Tibial nerve (tissue), 4 donors: ENCODE measurements around the gene HCK. TPM values are rescaled to one million over a fixed set of nuclear protein-coding genes. Genes with fewer than 3 reads are reported as not detected.

Experiments
- DNase-seq, 2 donors: peaks; one replicate each; pipeline ENCODE4 v3.0.0-alpha.2; 2019; ENCODE audit warnings: low spot score in 2 of 2
- H3K27ac ChIP-seq, 4 donors: fragments of 200-600 bp; sonication (generic) in 3 of 4; one replicate each; pipeline ENCODE4 v1.5.1; 2017 to 2019; ENCODE audit warnings: mild to moderate bottlenecking in 1 of 4
- H3K27me3 ChIP-seq, 2 donors: fragments of 200-600 bp; sonication (generic) in 1 of 2; one replicate each; pipeline versions ENCODE4 v1.5.1 to v1.6.0; 2017 to 2019
- H3K36me3 ChIP-seq, 3 donors: fragments of 200-600 bp; sonication (generic); one replicate each; pipeline ENCODE4 v1.5.1; 2018 to 2019
- H3K4me1 ChIP-seq, 4 donors: fragments of 200-600 bp; sonication (generic) in 3 of 4; one replicate each; pipeline ENCODE4 v1.5.1; 2017 to 2019
- H3K4me3 ChIP-seq, 4 donors: fragments of 200-600 bp; sonication (generic) in 3 of 4; one replicate each; pipeline ENCODE4 v1.5.1; 2017 to 2019; ENCODE audit warnings: mild to moderate bottlenecking in 1 of 4, moderate library complexity in 1 of 4
- H3K9me3 ChIP-seq, 4 donors: fragments of 200-600 bp; sonication (generic) in 3 of 4; one replicate each; pipeline ENCODE4 v1.5.1; 2017 to 2019
- EP300 ChIP-seq, 2 donors: sonication (generic); formaldehyde crosslinking; IDR thresholded peaks; one replicate each; pipeline ENCODE4 v1.6.1; 2017; ENCODE audit warnings: antibody characterized with exemption in 2 of 2, mild to moderate bottlenecking in 1 of 2
- POLR2A ChIP-seq, 2 donors: fragments of 450-650 bp; IDR thresholded peaks; one replicate each; pipeline ENCODE4 v1.6.1; 2017; ENCODE audit warnings: antibody characterized with exemption in 2 of 2, mild to moderate bottlenecking in 2 of 2, moderate library complexity in 2 of 2
- WGBS, 2 donors: methylation state at CpG; one replicate each; pipeline ENCODE4 v1.1.5; 2018; 5-methylcytosine and 5-hydroxymethylcytosine counted together
- total RNA-seq, 4 donors: library from RNA; depleted of rRNA; stranded (reverse); fragments of >200 nt; gene quantifications; one replicate each; pipeline ENCODE4 v1.1.0, GENCODE V29; 2016
- TF ChIP-seq, protein P1 (sequence below), 5 experiments: fragments of 200-600 bp in 3 of 5; fragments of 450-650 bp in 2 of 5; sonication (generic) in 3 of 5; IDR thresholded peaks; one replicate each; pipeline ENCODE4 v1.5.1; 2016 to 2019; ENCODE audit warnings: antibody characterized with exemption in 5 of 5, mild to moderate bottlenecking in 3 of 5, moderate library complexity in 2 of 5

HCK gene
- total RNA-seq, 4 donors from 2014 or later = 10.5 to 47.4 (median 13.7) TPM

DNA sequence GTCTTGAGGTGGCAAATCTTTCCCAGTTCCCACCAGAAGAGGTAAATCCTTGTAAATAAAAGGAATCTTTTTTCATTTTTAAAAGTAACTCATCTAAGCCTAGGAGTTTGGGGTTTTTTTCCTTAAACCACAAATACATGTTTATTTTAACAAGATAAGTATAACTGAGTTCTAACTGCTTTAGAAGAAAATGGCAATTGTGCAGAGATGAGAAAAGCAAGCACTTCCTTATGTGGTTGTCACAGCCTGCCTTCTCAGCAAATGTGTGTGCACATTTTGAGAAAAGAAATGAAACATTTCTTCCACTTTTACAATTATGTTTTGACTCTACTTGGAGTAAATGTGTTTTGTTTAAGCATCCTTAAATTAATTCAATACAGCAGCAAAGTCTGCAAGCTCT is 17.7 kb downstream of the HCK start:
- Histone ChIP-seq H3K27me3 (no peaks in the 10 kb centered on the region), H3K4me1 (no peaks in the 10 kb centered on the region), H3K27ac (no peak overlapping the region), H3K9me3 (no peaks in the 10 kb centered on the region), H3K4me3 (no peak overlapping the region), H3K36me3 (no peaks in the 10 kb centered on the region)
- no peak for DNase-seq
- TF ChIP-seq POLR2A (IDR thresholded peaks at IDR 0.05) (no peak), EP300 (IDR thresholded peaks at IDR 0.05) (no peak)
- TF ChIP-seq, protein P1, sequence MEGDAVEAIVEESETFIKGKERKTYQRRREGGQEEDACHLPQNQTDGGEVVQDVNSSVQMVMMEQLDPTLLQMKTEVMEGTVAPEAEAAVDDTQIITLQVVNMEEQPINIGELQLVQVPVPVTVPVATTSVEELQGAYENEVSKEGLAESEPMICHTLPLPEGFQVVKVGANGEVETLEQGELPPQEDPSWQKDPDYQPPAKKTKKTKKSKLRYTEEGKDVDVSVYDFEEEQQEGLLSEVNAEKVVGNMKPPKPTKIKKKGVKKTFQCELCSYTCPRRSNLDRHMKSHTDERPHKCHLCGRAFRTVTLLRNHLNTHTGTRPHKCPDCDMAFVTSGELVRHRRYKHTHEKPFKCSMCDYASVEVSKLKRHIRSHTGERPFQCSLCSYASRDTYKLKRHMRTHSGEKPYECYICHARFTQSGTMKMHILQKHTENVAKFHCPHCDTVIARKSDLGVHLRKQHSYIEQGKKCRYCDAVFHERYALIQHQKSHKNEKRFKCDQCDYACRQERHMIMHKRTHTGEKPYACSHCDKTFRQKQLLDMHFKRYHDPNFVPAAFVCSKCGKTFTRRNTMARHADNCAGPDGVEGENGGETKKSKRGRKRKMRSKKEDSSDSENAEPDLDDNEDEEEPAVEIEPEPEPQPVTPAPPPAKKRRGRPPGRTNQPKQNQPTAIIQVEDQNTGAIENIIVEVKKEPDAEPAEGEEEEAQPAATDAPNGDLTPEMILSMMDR (IDR thresholded peaks at IDR 0.05) = no peak

DNA sequence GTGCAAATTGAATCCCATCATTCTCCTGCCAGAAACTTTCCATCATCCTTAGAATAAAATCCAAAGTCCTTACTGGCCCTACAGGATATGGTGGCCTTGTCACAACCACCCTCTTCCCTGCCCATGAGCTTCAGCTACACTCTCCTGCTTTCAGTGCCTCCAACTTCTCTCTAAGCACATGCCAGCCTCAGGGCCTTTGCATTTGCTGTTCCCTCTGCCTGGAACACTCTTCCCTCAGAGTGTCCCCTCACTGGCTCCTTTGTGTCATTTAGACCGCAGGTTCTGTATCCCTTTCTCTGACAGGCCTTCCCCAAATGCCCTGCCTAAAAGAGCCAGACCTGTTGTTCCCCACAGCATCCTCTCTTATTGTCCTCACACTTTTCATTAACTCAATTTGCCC is 18.2 kb downstream of the HCK start:
- WGBS, 2 donors = 47 to 65% methylated on average over 1 of the region's 1 CpG
- H3K36me3 ChIP-seq = no peaks in the 10 kb centered on the region

DNA sequence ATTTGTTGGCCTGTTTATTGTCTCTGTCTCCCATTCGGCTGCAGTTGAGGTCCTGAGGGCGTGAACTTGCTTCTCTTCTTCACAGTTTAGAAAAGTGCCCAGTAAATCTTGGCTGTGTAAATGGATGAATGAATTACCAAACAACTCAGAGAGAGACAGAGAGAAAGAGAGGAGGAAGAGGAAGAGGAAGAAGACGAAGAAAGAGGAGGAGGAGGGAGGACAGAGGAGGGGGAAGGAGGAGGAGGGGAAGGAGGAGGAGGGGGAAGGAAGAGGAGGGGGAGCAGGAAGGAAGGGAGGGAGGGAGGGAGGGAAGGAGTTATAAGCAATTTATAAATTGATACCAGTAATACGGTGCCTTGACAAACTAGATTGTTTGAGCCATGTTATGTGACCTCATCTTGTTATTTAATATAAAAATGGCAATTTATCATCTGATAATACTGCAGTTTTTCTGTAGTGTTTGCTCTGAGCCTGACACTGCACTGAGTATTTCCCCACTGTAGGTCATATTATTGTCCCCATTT is 18.7 kb downstream of the HCK start:
- H3K9me3 ChIP-seq = no peaks in the 10 kb centered on the region

More for the DNA sequence above, 18.2 kb downstream of the HCK start:
- DNase-seq = no peak
- no peak overlapping the region for H3K4me3 ChIP-seq
- TF ChIP-seq, protein P1 (IDR thresholded peaks at IDR 0.05) = no peak
- TF ChIP-seq EP300 (IDR thresholded peaks at IDR 0.05) (no peak), POLR2A (IDR thresholded peaks at IDR 0.05) (no peak)
- H3K27ac ChIP-seq = no peak overlapping the region
- H3K27me3 ChIP-seq = no peaks in the 10 kb centered on the region
- H3K9me3 ChIP-seq = no peaks in the 10 kb centered on the region
- H3K4me1 ChIP-seq = no peaks in the 10 kb centered on the region

DNA sequence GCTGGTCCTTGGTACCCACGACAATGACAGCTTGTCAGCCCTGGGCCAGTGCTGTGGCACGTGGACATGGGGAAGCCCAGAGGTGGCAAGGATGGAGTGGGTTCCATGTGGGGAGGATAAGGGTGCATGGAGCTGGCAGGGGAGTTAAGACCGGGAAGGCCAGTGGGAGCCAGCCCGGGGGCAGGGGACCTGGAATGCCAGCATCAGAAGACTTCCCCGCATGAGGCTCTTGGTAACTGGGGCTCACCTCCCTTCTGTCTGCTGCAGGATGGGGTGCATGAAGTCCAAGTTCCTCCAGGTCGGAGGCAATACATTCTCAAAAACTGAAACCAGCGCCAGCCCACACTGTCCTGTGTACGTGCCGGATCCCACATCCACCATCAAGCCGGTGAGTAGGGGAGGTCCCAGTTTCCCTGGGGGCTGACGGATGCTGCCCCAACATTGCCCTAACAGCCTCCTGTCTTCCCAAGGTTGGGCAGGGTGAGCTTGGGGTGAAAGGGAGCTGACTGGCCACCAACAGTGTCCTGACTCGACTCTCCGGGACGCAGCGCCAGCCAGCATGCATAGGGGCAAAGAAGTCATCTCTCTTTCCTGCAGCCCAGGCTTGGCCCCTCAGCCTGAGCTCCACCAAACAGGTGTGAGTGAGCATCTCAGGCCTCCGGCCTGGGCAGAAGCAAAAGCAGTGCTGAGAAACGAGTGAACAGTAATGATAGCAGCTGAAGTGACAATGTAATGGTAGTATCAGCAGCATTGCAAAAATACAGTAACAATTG is 19.5 kb downstream of the HCK start:
- DNase-seq = no peak
- Histone ChIP-seq H3K4me3 (no peak overlapping the region), H3K36me3 (no peaks in the 10 kb centered on the region), H3K27me3 (no peaks in the 10 kb centered on the region), H3K9me3 (no peaks in the 10 kb centered on the region), H3K27ac (no peak overlapping the region), H3K4me1 (no peaks in the 10 kb centered on the region)
- TF ChIP-seq EP300 (IDR thresholded peaks at IDR 0.05) = no peak
- TF ChIP-seq, protein P1 (IDR thresholded peaks at IDR 0.05) = no peak
- no peak for TF ChIP-seq POLR2A (IDR thresholded peaks at IDR 0.05)
- 69 to 73% methylated on average over 17 of the region's 17 CpGs for WGBS, 2 donors

More for the DNA sequence above, 18.7 kb downstream of the HCK start:
- 25 to 36% methylated on average over 4 of the region's 4 CpGs for WGBS, 2 donors
- H3K27me3 ChIP-seq = no peaks in the 10 kb centered on the region
- DNase-seq = no peak
- TF ChIP-seq EP300 (IDR thresholded peaks at IDR 0.05) (no peak), POLR2A (IDR thresholded peaks at IDR 0.05) (no peak)
- TF ChIP-seq, protein P1 (IDR thresholded peaks at IDR 0.05) = no peak
- H3K27ac ChIP-seq = no peak overlapping the region
- no peaks in the 10 kb centered on the region for H3K36me3 ChIP-seq
- H3K4me1 ChIP-seq = no peaks in the 10 kb centered on the region
- H3K4me3 ChIP-seq = no peak overlapping the region

DNA sequence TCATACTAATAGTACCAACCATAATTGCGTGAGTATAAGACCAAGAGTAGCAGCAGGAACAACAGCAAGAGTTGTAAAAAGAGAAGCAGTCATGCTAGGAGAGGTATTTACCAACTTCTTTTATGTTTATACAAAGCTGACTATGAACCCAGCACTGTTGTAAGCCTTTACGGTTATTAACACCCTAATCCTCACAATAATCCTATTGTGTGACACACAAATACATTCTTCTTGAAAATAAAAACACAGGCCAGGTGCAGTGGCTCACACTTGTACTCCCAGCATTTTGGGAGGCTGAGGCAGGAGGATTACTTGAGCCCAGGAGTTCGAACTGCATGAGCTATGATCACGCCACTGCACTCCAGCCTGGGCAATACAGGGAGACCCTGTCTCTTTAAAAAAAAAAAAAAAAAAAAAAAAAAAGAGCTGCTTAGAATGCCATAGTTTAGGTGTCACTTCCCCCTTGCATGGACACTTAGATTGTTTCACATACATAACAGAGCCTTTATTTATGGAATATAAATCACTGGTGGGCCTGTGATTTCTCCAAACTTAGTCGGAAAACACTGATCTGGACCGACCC is 20.2 kb downstream of the HCK start:
- Histone ChIP-seq H3K9me3 (no peaks in the 10 kb centered on the region), H3K27ac (no peak overlapping the region), H3K4me1 (no peaks in the 10 kb centered on the region), H3K36me3 (no peaks in the 10 kb centered on the region), H3K4me3 (no peak overlapping the region), H3K27me3 (no peaks in the 10 kb centered on the region)
- WGBS, 2 donors = 57% methylated on average over 6 of the region's 6 CpGs
- no peak for DNase-seq
- TF ChIP-seq EP300 (IDR thresholded peaks at IDR 0.05) (no peak), POLR2A (IDR thresholded peaks at IDR 0.05) (no peak)
- TF ChIP-seq, protein P1 (IDR thresholded peaks at IDR 0.05) = no peak
